IMR-90 (cell line): ENCODE data around the gene STEAP4. TPM values are rescaled to one million over a fixed set of nuclear protein-coding genes. Genes with fewer than 3 reads are reported as not detected.

Source experiments
- ATAC-seq: fragments of 200-7000 bp; cut with Tn5 transposase; 2 replicates; pipeline ENCODE4 v1.9.1; 2020; ENCODE audit warnings: low read depth, mild to moderate bottlenecking, moderate library complexity
- BruUV-seq: library from RNA; stranded (reverse); fragments of 400-500 nt; replicated peaks from 2 replicates; lab custom pipeline; 2021; lab: Mats Ljungman, UMichigan
- CTCF ChIA-PET: fragments of 300-600 bp; formaldehyde crosslinking; extraction: SDS; loops from one replicate; lab custom pipeline; 2021; ENCODE audit warnings: antibody characterized with exemption; lab: Yijun Ruan, JAX
- POLR2A ChIA-PET: fragments of 300-600 bp; sonication (Branson Sonifier 250); formaldehyde crosslinking; loops from one replicate; lab custom pipeline; 2022; ENCODE audit warnings: antibody characterized with exemption; ENCODE audit not compliant: unreplicated experiment; lab: Charles Lee
- DNase-seq: peaks from one replicate; pipeline ENCODE4 v3.0.0; 2013
- H2AFZ ChIP-seq: replicated peaks from 2 replicates; pipeline ENCODE3; 2013; ENCODE audit warnings: low read length, mild to moderate bottlenecking; ENCODE audit not compliant: poor library complexity
- H2AK5ac ChIP-seq: 2 replicates; pipeline ENCODE4 v1.6.1; 2013; ENCODE audit warnings: low read depth, low read length, inconsistent platforms
- H2AK9ac ChIP-seq: replicated peaks from 2 replicates; pipeline ENCODE3; 2013; ENCODE audit warnings: mild to moderate bottlenecking, low read depth, low read length, moderate library complexity; ENCODE audit not compliant: poor library complexity
- H2BK120ac ChIP-seq: 2 replicates; pipeline ENCODE4 v1.6.1; 2013; ENCODE audit warnings: low read depth, low read length, inconsistent platforms
- H2BK15ac ChIP-seq: 3 replicates; pipeline ENCODE4 v1.6.1; 2013; ENCODE audit warnings: low read depth, low read length, inconsistent platforms
- H2BK20ac ChIP-seq: 2 replicates; pipeline ENCODE4 v1.6.1; 2013; ENCODE audit warnings: low read depth, mild to moderate bottlenecking, inconsistent platforms, low read length, moderate library complexity
- H2BK5ac ChIP-seq: 2 replicates; pipeline ENCODE4 v1.6.1; 2013; ENCODE audit warnings: mild to moderate bottlenecking, low read depth, low read length, inconsistent platforms; ENCODE audit not compliant: poor library complexity, severe bottlenecking
- H3K14ac ChIP-seq: replicated peaks from 2 replicates; pipeline ENCODE4 v1.6.1; 2013; ENCODE audit warnings: low read depth, low read length, inconsistent platforms
- H3K18ac ChIP-seq: 2 replicates; pipeline ENCODE4 v1.6.1; 2013; ENCODE audit warnings: low read depth, low read length, control low read depth
- H3K23ac ChIP-seq: 2 replicates; pipeline ENCODE4 v1.6.1; 2013; ENCODE audit warnings: low read depth, low read length, inconsistent platforms
- H3K27ac ChIP-seq: 2 replicates; pipeline ENCODE4 v1.5.1; 2013; ENCODE audit warnings: mild to moderate bottlenecking, control low read depth, low read length; ENCODE audit not compliant: insufficient read depth
- H3K27me3 ChIP-seq: 2 replicates; pipeline ENCODE4 v1.6.1; 2013; ENCODE audit warnings: low read length; ENCODE audit not compliant: control insufficient read depth, insufficient read depth
- H3K36me3 ChIP-seq: 2 replicates; pipeline ENCODE4 v1.6.1; 2013; ENCODE audit warnings: low read length, mixed read lengths; ENCODE audit not compliant: control insufficient read depth, insufficient read depth
- H3K4ac ChIP-seq: 2 replicates; pipeline ENCODE4 v1.6.1; 2013; ENCODE audit warnings: low read depth, low read length, inconsistent platforms
- H3K4me1 ChIP-seq: 2 replicates; pipeline ENCODE4 v1.6.1; 2013; ENCODE audit warnings: low read length, mixed read lengths; ENCODE audit not compliant: control insufficient read depth, insufficient read depth
- H3K4me2 ChIP-seq: 2 replicates; pipeline ENCODE4 v1.6.1; 2013; ENCODE audit warnings: low read depth, mild to moderate bottlenecking, control low read depth, low read length, moderate library complexity
- H3K4me3 ChIP-seq: 2 replicates; pipeline ENCODE4 v1.5.1; 2013; ENCODE audit warnings: low read depth, mild to moderate bottlenecking, control low read depth, low read length, moderate library complexity; ENCODE audit not compliant: insufficient read depth
- H3K56ac ChIP-seq: 2 replicates; pipeline ENCODE4 v1.6.1; 2013; ENCODE audit warnings: low read length, inconsistent platforms; ENCODE audit not compliant: insufficient read depth; ENCODE audit errors: extremely low read depth
- H3K79me1 ChIP-seq, 2 experiments: 2 replicates each; pipeline ENCODE4 v1.6.1; 2013; ENCODE audit warnings: low read length in 2 of 2, inconsistent platforms in 1 of 2, low read depth in 1 of 2
- H3K9ac ChIP-seq: 2 replicates; pipeline ENCODE4 v1.6.1; 2013; ENCODE audit warnings: low read depth, low read length, control low read depth
- H3K9me1 ChIP-seq: 2 replicates; pipeline ENCODE4 v1.6.1; 2013; ENCODE audit warnings: low read length, inconsistent platforms; ENCODE audit not compliant: insufficient read depth
- H3K9me3 ChIP-seq: 2 replicates; pipeline ENCODE4 v1.6.1; 2013; ENCODE audit warnings: low read length; ENCODE audit not compliant: control insufficient read depth, insufficient read depth
- H4K20me1 ChIP-seq: 2 replicates; pipeline ENCODE4 v1.6.1; 2013; ENCODE audit warnings: low read length, inconsistent platforms; ENCODE audit not compliant: insufficient read depth
- H4K5ac ChIP-seq: 2 replicates; pipeline ENCODE4 v1.6.1; 2013; ENCODE audit warnings: mild to moderate bottlenecking, low read depth, low read length, control low read depth
- H4K8ac ChIP-seq, 2 experiments: 2 replicates each; pipeline ENCODE4 v1.6.1; 2013; ENCODE audit warnings: low read depth in 2 of 2, low read length in 2 of 2, control low read depth in 1 of 2, inconsistent platforms in 1 of 2
- H4K91ac ChIP-seq: 2 replicates; pipeline ENCODE4 v1.6.1; 2013; ENCODE audit warnings: low read depth, low read length, inconsistent platforms; ENCODE audit not compliant: insufficient read depth
- BHLHE40 ChIP-seq: fragments of 150-350 bp; IDR thresholded peaks from 2 replicates; pipeline ENCODE4 v1.6.1; 2016; ENCODE audit warnings: mild to moderate bottlenecking, low read depth, low read length
- CEBPB ChIP-seq: IDR thresholded peaks from 2 replicates; pipeline ENCODE4 v1.6.1; 2012; ENCODE audit warnings: low read depth, low read length, improper control_type of control experiment
- CHD1 ChIP-seq: IDR thresholded peaks from 2 replicates; pipeline ENCODE4 v1.6.1; 2012; ENCODE audit warnings: low read depth, low read length, improper control_type of control experiment
- FOS ChIP-seq: fragments of 150-350 bp; IDR thresholded peaks from 2 replicates; pipeline ENCODE4 v1.6.1; 2016; ENCODE audit warnings: low read depth, low read length
- MAFK ChIP-seq: IDR thresholded peaks from 2 replicates; pipeline ENCODE4 v1.6.1; 2012; ENCODE audit warnings: low read depth, low read length, improper control_type of control experiment
- MAZ ChIP-seq: IDR thresholded peaks from 2 replicates; pipeline ENCODE4 v1.6.1; 2012; ENCODE audit warnings: low read depth, mild to moderate bottlenecking, low read length, improper control_type of control experiment, moderate library complexity, borderline replicate concordance
- MXI1 ChIP-seq: IDR thresholded peaks from 2 replicates; pipeline ENCODE4 v1.6.1; 2012; ENCODE audit warnings: low read depth, mild to moderate bottlenecking, low read length, moderate library complexity, borderline replicate concordance
- NFE2L2 ChIP-seq: fragments of 150-350 bp; IDR thresholded peaks from 2 replicates; pipeline ENCODE4 v1.6.1; 2016; ENCODE audit warnings: low read depth, mild to moderate bottlenecking, low read length
- POLR2A ChIP-seq: IDR thresholded peaks from 2 replicates; pipeline ENCODE4 v1.6.1; 2012; ENCODE audit warnings: mild to moderate bottlenecking, low read depth, low read length
- RAD21 ChIP-seq: IDR thresholded peaks from 2 replicates; pipeline ENCODE4 v1.6.1; 2012; ENCODE audit warnings: low read length, improper control_type of control experiment
- RCOR1 ChIP-seq: IDR thresholded peaks from 2 replicates; pipeline ENCODE4 v1.6.1; 2012; ENCODE audit warnings: mild to moderate bottlenecking, low read length, improper control_type of control experiment; ENCODE audit not compliant: insufficient replicate concordance
- RFX5 ChIP-seq: IDR thresholded peaks from 2 replicates; pipeline ENCODE4 v1.8.0; 2012; ENCODE audit warnings: low read depth, mild to moderate bottlenecking, low read length, moderate library complexity
- SMC3 ChIP-seq: fragments of 150-350 bp; IDR thresholded peaks from 2 replicates; pipeline ENCODE4 v1.6.1; 2016; ENCODE audit warnings: low read depth, mild to moderate bottlenecking, antibody characterized with exemption, low read length, moderate library complexity
- WGBS, 2 experiments: methylation state at CpG; one replicate each; pipeline versions ENCODE4 v1.1.5 to v1.1.7; 2013; ENCODE audit warnings: missing lambda C conversion rate in 2 of 2; ENCODE audit not compliant: insufficient read length in 1 of 2; ENCODE audit errors: extremely low coverage in 2 of 2; 5-methylcytosine and 5-hydroxymethylcytosine counted together
- dilution Hi-C: fragments of 300-500 bp; cut with HindIII; formaldehyde crosslinking; loops from one replicate; pipeline ENCODE4 v1.14.3; 2018; ENCODE audit warnings: low sequenced_read_pairs; ENCODE audit not compliant: unreplicated experiment
- in situ Hi-C: fragments of 300-500 bp; cut with MboI; formaldehyde crosslinking; loops from 3 replicates; pipeline ENCODE4 v1.14.3; 2019; ENCODE audit warnings: low sequenced_read_pairs, inconsistent platforms, mixed read lengths
- intact Hi-C: fragments of 100-400 bp; cut with micrococcal nuclease; formaldehyde crosslinking; loops from 2 replicates; pipeline ENCODE4 v1.10.0; 2022
- polyA plus RNA-seq, 3 experiments: library from polyadenylated mRNA; depleted of rRNA; stranded (reverse); fragments of >200 nt; gene quantifications; 2 replicates each; pipeline ENCODE4 v1.2.3, GENCODE V29; 2012; ENCODE audit warnings: low replicate concordance in 1 of 3
- total RNA-seq: library from RNA; depleted of rRNA; stranded (reverse); fragments of >200 nt; gene quantifications from 2 replicates; pipeline ENCODE4 v1.2.3, GENCODE V29; 2012
- TF ChIP-seq, protein P1 (sequence below): conservative IDR thresholded peaks from 2 replicates; pipeline ENCODE4 v1.5.1; 2012; ENCODE audit warnings: mild to moderate bottlenecking, low read depth, low read length, improper control_type of control experiment
- TF ChIP-seq, protein P2 (sequence below): fragments of 150-350 bp; IDR thresholded peaks from 2 replicates; pipeline ENCODE4 v1.6.1; 2016; ENCODE audit warnings: low read depth, mild to moderate bottlenecking, low read length, moderate library complexity, borderline replicate concordance

Gene STEAP4
- total and polyA plus RNA-seq, 2 of the 4 experiments (the other 2 are of a cell fraction): not detected

DNA sequence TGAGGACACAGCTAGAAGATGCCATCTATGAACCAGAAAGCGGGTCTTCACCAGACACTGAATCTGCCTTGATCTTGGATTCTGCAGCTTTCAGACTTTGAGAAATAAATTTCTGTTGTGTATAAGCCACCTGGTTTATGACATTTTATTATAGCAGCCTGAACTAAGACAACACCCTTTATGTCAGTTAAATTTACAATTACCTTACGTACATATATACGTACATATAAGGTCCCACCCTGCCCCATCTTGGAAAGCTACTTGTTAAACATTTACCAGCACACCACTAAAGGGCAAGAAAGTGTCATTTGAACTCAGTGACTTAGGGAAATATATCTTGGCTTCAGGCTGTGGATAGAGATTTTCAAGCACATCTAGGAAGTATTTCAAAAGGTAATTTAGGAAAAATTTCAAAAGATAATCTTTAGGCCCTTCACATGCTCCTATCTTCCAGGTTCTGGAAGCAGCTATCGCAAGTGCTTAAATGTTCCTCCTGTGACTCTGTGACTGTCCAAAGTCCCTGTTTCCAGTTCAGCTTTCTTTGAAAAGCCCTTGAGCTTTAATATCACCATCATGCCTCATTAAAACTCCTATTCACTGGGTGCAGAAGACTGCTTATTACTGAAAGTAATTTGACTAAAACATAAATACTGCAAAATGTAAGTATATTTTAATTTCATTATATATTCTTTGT, 77.2 kb downstream of the STEAP4 start:
- Histone ChIP-seq H4K91ac (no peak overlapping the region), H3K56ac (no peak overlapping the region), H3K4me1 (no peaks in the 10 kb centered on the region), H2AK9ac (no peak overlapping the region), H2BK20ac (no peak overlapping the region), H3K18ac (no peak overlapping the region), H4K20me1 (no peaks in the 10 kb centered on the region), H3K4ac (no peak overlapping the region), H3K14ac (no peak overlapping the region), H3K27ac (no peak overlapping the region), H3K36me3 (no peaks in the 10 kb centered on the region), H4K8ac (no peak overlapping the region), H3K27me3 (no peaks in the 10 kb centered on the region), H3K9ac (no peak overlapping the region), H3K4me2 (no peak overlapping the region), H2BK15ac (no peak overlapping the region), H2BK5ac (no peak overlapping the region), H3K79me1 (no peaks in the 10 kb centered on the region), H2AK5ac (no peak overlapping the region), H3K9me1 (no peaks in the 10 kb centered on the region), H3K4me3 (no peak overlapping the region), H2AFZ (no peak overlapping the region), H3K23ac (no peak overlapping the region), H4K5ac (no peak overlapping the region), H2BK120ac (no peak overlapping the region), H3K9me3 (no peaks in the 10 kb centered on the region)
- DNase-seq (no peak), ATAC-seq (no peak)
- POLR2A ChIA-PET: no interaction called here
- CTCF ChIA-PET: interaction anchor here (1.1 kb wide), 1 partner anchor 9 kb away, joined by 4 read pairs; no protein-coding TSS in a partner anchor
- BruUV-seq: no TSS peak
- WGBS, 2 experiments: no CpG with 5 or more reads among the region's 4 CpGs
- in situ Hi-C loops (no loop called here), dilution Hi-C loops (no loop called here), intact Hi-C loops (no loop called here)
- TF ChIP-seq MAZ (no peak), MAFK (no peak), RCOR1 (no peak), SMC3 (no peak), BHLHE40 (no peak), POLR2A (no peak), CHD1 (no peak), MXI1 (no peak), RAD21 (no peak), CEBPB (no peak), FOS (no peak), NFE2L2 (no peak), RFX5 (no peak)
- TF ChIP-seq, protein P1, sequence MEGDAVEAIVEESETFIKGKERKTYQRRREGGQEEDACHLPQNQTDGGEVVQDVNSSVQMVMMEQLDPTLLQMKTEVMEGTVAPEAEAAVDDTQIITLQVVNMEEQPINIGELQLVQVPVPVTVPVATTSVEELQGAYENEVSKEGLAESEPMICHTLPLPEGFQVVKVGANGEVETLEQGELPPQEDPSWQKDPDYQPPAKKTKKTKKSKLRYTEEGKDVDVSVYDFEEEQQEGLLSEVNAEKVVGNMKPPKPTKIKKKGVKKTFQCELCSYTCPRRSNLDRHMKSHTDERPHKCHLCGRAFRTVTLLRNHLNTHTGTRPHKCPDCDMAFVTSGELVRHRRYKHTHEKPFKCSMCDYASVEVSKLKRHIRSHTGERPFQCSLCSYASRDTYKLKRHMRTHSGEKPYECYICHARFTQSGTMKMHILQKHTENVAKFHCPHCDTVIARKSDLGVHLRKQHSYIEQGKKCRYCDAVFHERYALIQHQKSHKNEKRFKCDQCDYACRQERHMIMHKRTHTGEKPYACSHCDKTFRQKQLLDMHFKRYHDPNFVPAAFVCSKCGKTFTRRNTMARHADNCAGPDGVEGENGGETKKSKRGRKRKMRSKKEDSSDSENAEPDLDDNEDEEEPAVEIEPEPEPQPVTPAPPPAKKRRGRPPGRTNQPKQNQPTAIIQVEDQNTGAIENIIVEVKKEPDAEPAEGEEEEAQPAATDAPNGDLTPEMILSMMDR: no peak
- TF ChIP-seq, protein P2, sequence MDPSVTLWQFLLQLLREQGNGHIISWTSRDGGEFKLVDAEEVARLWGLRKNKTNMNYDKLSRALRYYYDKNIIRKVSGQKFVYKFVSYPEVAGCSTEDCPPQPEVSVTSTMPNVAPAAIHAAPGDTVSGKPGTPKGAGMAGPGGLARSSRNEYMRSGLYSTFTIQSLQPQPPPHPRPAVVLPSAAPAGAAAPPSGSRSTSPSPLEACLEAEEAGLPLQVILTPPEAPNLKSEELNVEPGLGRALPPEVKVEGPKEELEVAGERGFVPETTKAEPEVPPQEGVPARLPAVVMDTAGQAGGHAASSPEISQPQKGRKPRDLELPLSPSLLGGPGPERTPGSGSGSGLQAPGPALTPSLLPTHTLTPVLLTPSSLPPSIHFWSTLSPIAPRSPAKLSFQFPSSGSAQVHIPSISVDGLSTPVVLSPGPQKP: no peak
